HepG2 (cell line): Measurements from ENCODE around the gene CAPN9. TPM values are rescaled to one million over a fixed set of nuclear protein-coding genes. Genes with fewer than 3 reads are reported as not detected.
A peak's percentile ranks its signal among the peaks of the same experiment; 100 is the strongest.

Experiments
- AKAP8 ChIP-seq: sonication (generic); formaldehyde crosslinking; IDR thresholded peaks from 2 replicates; pipeline ENCODE4 v1.5.1; 2020; ENCODE audit warnings: mild to moderate bottlenecking, missing genetic modification reagents
- GLI4 ChIP-seq: sonication (generic); formaldehyde crosslinking; IDR thresholded peaks from 2 replicates; pipeline ENCODE4 v1.5.1; 2020; ENCODE audit warnings: missing genetic modification reagents, mild to moderate bottlenecking, moderate library complexity, borderline replicate concordance
- MIER3 ChIP-seq: IDR thresholded peaks from 2 replicates; pipeline ENCODE4 v1.6.1; 2016; ENCODE audit warnings: missing compliant biosample characterization, borderline replicate concordance
- WIZ ChIP-seq: sonication (generic); formaldehyde crosslinking; IDR thresholded peaks from 2 replicates; pipeline ENCODE4 v1.5.1; 2020; ENCODE audit warnings: mild to moderate bottlenecking, missing genetic modification reagents
- ZBTB40 ChIP-seq, 2 experiments: fragments of 450-650 bp in 1 of 2; sonication (generic) in 1 of 2; formaldehyde crosslinking in 1 of 2; IDR thresholded peaks; 2 replicates each; pipeline versions ENCODE4 v1.6.1 to v1.8.0; 2016 to 2022; ENCODE audit warnings: antibody characterized with exemption in 1 of 2, mild to moderate bottlenecking in 1 of 2, missing genetic modification reagents in 1 of 2
- ZC3H13 ChIP-seq: sonication (generic); formaldehyde crosslinking; IDR thresholded peaks from 2 replicates; pipeline ENCODE4 v1.8.1; 2023; ENCODE audit warnings: mild to moderate bottlenecking, missing genetic modification reagents, moderate library complexity
- ZFP90 ChIP-seq: sonication (generic); formaldehyde crosslinking; IDR thresholded peaks from 2 replicates; pipeline ENCODE4 v1.8.0; 2022; ENCODE audit warnings: missing genetic modification reagents, mild to moderate bottlenecking, inconsistent platforms, borderline replicate concordance
- ZNF207 ChIP-seq: fragments of 450-650 bp; IDR thresholded peaks from 2 replicates; pipeline ENCODE4 v1.6.1; 2016; ENCODE audit warnings: antibody characterized with exemption, borderline replicate concordance
- ZNF318 ChIP-seq: sonication (generic); formaldehyde crosslinking; IDR thresholded peaks from 2 replicates; pipeline ENCODE4 v1.4.0; 2020; ENCODE audit warnings: mild to moderate bottlenecking, missing genetic modification reagents
- ZNF552 ChIP-seq: sonication (generic); formaldehyde crosslinking; IDR thresholded peaks from 2 replicates; pipeline ENCODE4 v1.9.0; 2022; ENCODE audit warnings: missing genetic modification reagents, mild to moderate bottlenecking, borderline replicate concordance
- polyA plus RNA-seq, 8 experiments: library from polyadenylated mRNA; depleted of rRNA in 3 of 8; stranded (reverse) in 7 of 8; unstranded in 1 of 8; fragments of >200 nt; fragmentation: Illumina TruSeq in 4 of 8; extraction: Trizol in 4 of 8; gene quantifications; 2 replicates each; pipeline versions ENCODE4 v1.2.1 to v1.2.3, GENCODE V29; 2011 to 2016; ENCODE audit warnings: low read depth in 4 of 8, missing spikeins in 1 of 8, mixed read lengths in 1 of 8; ENCODE audit not compliant: insufficient read depth in 1 of 8
- total RNA-seq, 5 experiments: library from RNA; depleted of rRNA; stranded (reverse); fragments of >200 nt; fragmentation: Illumina TruSeq; extraction: Trizol; gene quantifications; 2 replicates each; pipeline ENCODE4 v1.2.3, GENCODE V29; 2016; ENCODE audit warnings: low read depth in 1 of 5

CAPN9 gene
- total and polyA plus RNA-seq, 2 of the 13 experiments (the other 11 are each of a cell fraction or from before 2014, with no cell fraction given): 0.04 to 0.31 TPM

GRCh38 chr1:230709619-230710542 lies 37.3 kb upstream of the CAPN9 start (continued):
- TF ChIP-seq ZNF318 (CRISPR knock-in tag): peak; percentile 69; the same call in 1 of the 2 replicates
- TF ChIP-seq AKAP8 (CRISPR knock-in tag): no peak
- TF ChIP-seq ZC3H13: peak; percentile 90
- 0 out of 2 replicates have a peak, but pooled peaks have one; percentile 35 for TF ChIP-seq ZFP90 (CRISPR knock-in tag)
- no peak for TF ChIP-seq WIZ
- TF ChIP-seq ZNF207: no peak
- TF ChIP-seq GLI4 (CRISPR knock-in tag): no peak
- no peak for TF ChIP-seq ZNF552
- TF ChIP-seq MIER3: no peak
- no peak for TF ChIP-seq ZBTB40 (IDR thresholded peaks at IDR 0.05)
- no peak for TF ChIP-seq ZBTB40 (CRISPR knock-in tag; IDR thresholded peaks at IDR 0.05)
